ENCODE measurements around the gene PIK3C2A.
A peak's percentile ranks its signal among the peaks of the same experiment; 100 is the strongest.

PIK3C2A gene

DNA sequence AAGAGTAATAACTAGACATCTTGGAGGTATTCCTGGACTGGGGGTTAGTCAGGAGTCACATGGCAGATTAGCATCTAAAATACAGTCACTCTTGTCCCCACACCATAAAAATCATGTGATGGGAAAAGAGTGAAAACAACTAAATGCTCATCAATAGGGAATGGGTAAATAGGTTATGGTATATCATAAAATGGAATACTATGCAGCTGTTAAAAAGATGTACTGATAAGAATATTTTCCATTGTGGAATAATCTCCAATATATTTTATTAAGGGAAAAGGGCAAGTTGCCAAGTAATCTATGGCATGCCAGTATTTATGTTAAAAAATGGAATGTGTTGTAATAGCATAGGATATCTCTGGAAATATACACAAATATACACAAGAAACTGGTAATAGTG, 6.6 kb upstream of the PIK3C2A start:
- DNase-seq, result no peak

DNA sequence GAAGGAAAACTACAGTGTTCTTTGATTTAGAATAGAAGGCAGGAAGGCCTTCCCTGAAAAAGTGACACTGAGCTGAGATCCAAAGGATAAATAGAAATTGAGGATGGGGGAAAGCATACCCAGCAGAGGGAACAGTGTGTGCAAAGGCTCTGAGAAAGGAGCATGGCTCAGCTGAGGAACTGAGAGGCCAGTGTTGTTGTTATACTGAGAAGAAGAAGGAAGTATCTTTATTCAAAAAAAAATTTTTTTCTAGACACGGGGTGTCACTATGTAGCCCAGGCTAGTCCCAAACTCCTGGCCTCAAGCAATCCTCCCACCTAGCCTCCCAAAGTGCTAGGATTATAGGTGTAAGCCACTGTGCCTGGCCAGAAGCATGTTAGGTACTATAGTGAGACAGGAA, 3.5 kb upstream of the PIK3C2A start:
- DNase-seq, result no peak

DNA sequence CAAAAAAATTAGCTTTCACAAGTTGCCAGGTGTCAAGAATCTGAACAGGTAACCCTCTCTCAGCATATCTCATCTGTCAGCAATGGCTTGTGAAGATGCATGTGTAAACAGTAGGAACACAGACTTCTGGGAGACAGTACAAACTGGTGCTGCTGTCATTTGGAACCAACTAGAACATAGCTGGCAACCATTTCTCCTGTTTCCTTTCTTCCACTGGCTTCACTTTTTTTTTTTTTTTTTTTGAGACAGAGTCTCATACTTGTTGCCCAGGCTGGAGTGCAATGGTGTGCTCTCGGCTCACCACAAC, 2.1 kb upstream of the PIK3C2A start:
- no peak for DNase-seq

DNA sequence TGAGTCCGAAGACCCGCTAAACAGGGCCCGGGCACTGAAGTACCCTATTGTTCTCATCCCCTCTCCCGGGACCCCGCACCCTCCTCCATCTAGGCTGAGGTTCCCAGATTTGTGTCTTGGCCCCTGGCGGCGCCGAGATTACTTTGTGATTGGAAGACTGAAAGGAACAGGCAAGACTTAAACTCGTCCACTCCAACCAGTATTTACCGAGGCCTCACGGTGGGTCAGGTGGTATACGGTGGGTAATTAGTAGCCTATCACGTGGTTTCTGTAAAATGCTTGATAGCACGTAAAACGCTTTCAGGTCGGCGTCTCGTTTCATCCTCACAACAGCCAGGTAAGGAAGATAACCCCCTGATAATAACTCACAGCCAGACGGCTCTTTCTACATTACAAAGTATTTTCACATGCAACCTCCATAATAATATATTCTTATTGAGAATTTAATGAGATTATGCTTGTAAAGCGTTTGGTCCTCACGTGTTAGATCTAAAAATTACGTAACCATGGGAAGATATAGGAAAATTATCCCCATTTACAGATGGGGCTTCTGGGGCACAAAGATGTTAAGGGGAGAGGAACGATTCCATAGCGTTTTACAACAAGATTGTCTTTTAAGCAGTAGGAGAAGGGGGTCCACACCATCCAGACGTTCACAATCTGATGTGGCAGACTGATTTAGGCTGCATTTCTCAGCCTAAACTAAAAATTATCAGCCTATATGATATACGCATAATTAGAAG, 642 bp upstream of the PIK3C2A start:
- peak; percentile 41 for DNase-seq

DNA sequence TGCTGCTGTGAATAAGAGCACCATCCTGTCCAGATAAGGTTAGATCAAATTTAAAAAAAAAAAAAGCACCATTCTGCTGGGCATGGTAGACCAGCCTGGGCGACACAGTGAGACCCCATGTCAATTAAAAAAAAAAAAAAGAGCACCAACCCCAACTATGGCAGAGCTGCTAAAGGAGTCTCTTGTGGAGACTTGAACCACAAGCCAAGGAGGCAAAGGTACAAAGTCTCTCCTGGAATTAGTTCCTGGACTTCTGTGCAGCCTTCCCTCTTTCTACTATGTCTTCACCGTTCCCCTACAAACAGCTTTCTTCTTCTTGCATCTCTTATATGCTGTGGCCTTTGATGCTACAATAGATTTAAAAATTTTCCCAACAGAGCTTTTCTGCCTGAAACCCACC, 1.3 kb downstream of the PIK3C2A start:
- no peak for DNase-seq

DNA sequence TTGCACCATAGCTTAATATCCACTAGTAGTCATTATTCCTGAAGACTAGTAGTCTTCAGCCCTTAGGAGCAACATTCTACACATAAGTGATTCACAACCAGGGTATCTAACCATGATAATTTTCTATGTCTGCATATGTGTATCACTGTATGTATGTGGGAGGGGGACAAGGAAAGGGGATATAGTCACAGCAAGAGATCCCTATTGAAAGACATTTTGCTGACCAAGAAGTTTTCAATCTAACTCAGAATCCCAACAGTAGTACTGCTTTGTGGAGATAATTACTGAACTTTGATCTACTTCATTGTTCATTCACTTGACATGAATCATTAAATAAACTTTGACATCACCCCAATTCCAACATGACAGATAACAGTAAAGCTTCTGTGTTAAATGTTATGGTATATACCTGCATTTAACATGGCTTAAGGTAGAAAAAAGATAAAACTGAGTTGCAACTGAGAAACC, 10.3 kb downstream of the PIK3C2A start:
- no peak for DNase-seq

DNA sequence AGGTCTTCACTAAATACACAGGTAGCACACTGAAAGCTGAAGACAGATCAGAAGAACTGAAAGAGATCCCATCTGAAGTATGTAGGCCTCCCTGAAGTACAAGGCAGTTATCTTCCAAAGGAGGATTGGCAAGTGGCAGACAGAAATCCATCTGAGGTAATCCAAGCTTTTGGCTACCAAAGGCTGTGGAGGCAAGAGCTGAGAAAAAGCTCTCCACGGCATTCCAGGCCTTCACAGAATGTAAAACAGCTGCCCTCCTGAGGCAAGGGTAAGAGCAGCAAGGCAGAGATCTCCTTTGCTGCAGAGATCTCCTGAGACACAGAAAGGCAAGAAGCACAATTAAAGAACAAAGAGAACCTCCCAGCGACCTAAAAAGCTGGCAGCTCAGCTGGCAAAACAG, 19.1 kb downstream of the PIK3C2A start:
- no peak for DNase-seq

DNA sequence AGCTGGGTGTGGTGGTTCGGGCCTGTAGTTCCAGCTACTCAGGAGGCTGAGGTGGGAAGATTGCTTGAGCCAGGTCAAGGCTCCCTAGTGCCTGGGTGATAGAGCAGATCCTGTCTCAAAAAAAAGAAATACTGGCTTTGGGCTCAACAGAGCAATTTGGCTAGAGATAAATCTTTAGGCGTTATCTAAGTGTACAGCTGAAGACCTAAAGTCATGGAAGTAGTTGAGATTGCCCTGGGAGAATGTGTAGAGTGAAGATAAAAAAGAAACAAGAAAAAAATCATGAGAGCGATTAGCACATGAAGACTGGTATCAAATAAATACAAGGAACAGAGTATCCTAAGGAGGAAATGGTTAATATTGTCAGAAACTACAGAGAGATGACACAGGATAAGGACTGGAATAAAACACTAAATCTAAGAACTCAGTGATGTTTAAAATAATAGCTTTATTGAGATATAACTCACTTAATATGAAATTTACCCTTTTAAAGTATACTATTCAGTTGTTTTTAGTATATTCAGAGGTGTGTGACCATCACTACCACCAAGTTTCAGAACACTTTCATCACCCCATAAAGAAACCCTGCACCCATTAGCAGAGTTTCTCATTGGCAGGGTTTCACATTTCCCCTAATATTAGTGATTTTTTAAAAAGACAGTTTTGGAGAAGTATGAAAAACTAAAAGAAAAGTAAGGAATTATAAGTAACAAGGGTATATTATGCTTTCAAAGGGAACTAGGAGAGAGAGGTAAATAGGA, 20.7 kb downstream of the PIK3C2A start:
- DNase-seq, result no peak

DNA sequence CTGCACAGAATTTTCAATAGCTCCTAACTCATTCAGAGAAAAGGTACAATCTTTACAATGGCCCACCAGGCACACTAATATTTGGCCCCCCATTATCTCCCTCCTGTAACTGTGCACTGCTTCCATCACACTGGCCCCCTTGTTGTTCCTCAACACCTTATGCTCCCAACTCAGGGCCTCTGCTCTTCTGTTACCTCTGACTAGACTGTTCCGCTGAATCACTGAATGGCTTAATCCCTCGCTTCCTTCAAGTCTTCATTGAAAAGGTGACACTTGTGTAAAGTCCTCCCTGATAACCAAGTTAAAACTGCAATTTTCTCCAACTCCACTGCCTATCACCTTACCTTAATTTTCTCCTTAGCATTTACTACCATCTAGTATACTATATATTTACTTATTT, 21.8 kb downstream of the PIK3C2A start:
- no peak for DNase-seq

DNA sequence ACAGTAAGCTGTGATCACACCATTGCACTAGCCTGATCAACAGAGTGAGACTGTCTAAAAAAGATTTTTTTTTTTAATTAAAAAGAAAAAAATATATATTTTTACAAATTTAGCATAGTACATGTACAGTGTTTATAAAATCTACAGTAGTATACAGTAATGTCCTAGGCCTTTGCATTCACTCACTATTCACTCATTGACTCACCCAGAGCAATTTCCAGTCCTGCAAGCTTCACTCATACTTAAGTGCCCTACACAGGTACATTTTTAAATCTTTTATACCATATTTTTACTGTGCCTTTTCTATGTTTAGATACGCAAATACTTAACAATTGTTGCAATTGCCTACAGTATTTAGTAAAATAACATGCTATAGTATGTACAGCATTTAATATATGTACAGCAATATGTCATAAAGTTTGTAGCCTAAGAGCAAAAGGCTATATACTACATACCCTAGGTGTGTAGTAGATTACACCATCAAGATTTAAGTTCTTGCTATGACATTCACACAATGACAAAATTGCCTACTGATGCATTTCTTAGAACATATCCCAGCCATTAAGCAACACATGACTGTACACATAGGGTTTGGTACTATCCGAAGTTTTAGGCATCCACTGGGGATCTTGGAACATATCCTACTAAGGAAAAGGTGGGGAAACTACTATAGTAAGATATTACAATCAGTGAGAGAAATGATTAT, 22.8 kb downstream of the PIK3C2A start:
- no peak for DNase-seq

DNA sequence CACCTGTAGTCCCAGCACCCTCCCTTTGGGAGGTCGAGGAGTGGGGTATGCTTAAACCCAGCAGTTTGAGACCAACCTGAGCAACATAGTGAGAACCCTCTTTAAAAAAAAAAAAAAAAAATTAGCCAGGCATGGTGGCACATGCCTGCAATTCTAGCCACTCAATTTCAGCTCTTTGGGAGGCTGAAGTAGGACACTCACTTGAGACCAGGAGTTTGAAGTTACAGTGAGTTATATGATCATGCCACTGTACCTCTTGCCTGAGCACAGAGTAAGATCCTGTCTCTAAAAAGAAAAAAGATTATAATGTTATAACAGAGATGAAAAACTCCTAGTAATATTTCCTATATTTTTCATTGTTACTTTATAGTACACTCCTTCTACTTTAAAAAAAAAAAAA, 23.9 kb downstream of the PIK3C2A start:
- DNase-seq, result no peak

DNA sequence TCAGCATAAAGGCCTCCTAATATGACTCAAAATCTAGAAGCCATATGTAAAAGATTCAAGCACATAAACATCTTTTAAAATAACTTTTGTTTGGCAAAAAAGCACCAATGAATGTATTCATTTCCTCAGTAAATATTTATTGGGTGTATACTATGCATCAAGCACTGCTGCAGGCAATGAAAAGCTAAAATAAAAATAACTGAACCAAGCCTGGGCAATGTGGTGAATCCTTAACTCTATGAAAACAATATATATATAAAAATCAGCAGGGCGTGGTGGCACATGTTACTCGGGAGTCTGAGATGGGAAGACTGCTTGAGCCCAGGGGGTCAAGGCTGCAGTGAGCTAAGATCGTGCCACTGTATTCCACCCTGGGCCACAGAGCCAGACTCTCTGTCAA, 27.8 kb downstream of the PIK3C2A start:
- DNase-seq, result no peak

DNA sequence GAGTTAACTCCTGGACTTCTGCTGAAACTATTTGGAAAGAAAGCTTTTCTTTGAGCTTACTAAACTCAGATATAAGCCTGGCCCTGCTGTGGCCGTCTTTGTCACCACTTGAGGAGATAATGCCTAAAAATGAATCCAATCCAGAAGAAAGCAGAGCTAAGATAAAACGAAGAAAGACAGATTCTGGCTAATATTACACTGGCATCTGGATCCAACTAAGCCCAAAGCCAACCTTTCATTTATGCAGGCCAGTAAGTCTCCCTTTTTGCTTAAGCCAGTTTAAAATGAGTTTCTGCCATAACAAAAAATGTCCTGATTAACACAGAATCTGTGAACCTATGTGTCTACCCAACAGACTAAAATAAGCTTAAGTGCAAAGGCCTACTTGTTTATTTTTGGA, 34.5 kb downstream of the PIK3C2A start:
- no peak for DNase-seq

DNA sequence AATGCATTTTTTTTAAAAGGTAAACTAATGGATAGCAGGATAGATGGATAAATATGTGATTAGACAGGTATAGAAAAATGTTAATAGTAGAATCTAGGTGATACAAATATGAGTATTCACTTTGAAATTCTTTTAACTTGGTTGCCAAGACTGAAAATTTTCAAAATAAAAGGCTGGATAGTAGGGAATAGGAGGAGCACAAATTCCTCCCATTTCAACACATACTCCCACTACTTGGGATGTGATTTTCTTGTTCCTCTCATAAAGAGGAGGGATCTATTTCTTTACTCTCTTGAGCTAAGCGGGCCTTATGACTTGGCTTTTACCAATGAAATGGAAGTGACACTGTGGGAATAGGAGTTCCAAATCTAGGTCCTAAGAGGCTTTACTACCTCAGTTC, 35.9 kb downstream of the PIK3C2A start:
- no peak for DNase-seq

DNA sequence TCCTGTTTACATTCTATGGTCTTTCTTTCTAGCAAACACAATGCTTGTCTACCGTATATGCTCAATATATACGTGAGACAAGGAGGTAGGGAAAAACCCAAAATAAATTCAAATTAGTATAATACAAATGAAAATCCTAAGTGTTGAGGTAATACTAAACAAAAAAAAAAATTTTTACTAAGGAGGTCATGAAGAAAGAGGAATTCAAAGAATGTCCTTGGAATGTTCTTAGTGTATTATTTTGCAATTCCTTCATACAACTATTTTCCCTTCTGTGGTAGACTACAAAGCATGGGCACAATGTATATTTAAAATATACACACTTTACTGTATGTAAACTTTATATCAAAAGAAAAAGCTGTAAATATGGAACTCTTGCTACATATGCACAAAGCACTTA, 36.4 kb downstream of the PIK3C2A start:
- DNase-seq, result no peak

DNA sequence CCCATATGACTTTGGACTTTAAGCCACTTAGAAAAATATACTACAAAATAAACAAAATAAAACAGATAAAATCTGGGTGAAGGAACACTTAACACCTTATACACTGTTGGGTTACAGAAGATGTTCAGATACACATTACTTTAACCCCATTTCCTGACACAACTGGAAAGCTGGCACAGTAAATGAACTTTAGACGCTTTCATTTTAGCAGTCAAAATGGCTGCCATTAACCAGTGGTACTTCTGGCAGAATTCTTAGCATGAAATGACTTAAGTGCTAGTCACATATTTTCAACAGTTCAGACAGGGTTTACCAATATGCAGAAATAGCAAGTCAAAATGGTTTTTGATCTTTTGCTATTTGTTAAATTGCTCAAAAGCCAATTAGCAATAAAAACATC, 37.9 kb downstream of the PIK3C2A start:
- no peak for DNase-seq

DNA sequence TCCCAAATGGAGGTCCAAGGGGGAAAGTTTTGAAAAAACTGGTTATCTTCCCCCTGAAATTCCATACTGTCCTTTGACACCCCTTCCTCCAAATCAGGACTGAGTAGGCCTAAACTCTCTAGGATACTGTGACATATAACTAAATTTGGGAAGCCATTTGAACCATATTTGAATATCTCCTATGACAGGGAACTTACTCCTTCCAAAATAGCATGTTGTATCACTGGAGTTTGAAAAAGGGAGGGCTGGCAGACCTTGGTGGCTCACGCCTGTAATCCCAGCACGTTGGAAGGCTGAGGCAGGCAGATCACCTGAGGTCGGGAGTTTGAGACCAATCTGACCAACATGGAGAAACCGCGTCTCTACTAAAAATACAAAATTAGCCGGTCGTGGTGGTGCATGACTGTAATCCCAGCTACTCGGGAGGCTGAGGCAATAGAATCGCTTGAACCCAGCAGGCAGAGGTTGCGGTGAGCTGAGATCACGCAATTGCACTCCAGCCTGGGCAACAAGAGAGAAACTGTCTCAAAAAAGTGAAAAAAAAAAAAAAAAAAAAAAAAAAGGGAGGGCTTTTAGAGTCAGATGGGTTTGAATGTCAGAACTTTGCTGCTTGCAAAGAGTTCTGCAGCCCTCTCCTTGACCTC, 42.4 kb downstream of the PIK3C2A start:
- no peak for DNase-seq

DNA sequence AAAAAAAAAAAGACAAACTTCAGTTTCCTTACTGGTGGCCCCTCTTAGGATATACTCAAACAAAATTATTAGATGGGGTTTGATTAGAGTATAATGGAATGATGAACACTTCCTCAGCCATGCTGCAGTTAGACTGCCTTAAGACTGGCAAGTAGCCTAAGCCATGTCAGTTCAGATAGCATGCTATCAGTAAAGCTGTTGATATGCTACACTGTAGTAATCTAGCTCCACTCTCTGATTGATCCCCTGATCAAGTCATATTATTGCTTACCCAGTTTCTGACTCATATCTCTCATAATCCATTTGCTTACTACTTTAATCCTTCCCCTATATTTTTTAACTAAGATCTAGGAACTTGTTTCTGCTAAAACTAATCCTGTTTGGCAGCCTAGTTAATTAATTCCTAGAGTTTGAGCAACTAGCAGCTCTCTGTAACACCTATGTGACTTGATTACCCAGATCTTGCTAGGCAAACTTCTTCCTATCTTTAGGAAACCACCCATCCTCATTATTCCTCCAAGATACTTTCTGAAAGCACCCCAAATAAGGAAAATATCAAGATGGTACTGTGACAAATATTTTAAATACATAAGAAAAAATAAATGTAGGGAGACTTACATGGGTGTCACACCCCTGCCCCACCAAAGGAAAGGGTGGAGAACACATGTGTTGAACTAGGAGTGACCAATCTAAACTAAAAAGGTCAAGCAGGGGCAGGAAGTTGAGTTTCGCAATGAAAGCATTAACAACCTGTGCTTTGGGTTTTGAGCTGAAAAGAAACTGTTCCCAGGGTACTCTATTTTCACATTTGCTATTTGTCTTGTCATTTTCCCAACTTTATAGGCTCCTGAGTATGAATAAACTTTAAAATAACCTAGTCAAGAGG, 43.2 kb downstream of the PIK3C2A start:
- no peak for DNase-seq

DNA sequence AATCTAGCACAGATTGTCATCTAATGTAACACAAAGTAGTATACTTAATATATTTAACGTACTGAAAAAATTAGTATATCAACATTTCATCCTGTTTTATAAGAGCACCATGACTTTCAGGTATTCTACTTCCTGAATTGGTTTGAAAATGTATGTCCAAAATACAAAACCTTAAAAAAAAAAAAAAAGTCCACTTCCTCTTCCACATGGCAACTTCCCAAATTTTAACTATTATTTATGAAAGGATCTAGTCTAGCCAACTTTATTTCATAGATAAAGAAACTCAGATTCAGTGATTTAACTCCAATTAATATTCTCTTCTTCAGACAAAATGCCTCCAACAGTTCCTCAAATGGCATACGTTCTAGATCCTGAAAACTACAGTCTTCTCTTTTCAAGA, 44.0 kb downstream of the PIK3C2A start:
- no peak for DNase-seq

DNA sequence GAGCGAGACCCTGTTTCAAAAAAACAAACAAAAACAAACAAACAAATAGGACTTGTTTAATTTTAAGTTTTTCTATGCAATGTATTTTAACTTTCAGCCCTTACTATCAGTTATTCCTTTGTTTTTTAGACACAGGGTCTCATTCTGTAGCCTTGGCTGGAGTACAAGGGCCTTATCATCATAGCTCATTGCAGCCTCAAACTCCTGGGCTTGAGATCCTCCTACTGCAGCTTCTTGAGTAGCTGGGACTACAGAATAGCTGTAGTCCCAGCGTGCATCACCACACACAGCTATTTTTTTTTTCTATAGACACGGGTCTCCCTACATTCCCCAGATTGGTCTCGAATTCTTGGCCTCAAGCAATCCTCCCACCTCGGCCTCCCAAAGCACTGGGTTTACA, 44.5 kb downstream of the PIK3C2A start:
- no peak for DNase-seq

DNA sequence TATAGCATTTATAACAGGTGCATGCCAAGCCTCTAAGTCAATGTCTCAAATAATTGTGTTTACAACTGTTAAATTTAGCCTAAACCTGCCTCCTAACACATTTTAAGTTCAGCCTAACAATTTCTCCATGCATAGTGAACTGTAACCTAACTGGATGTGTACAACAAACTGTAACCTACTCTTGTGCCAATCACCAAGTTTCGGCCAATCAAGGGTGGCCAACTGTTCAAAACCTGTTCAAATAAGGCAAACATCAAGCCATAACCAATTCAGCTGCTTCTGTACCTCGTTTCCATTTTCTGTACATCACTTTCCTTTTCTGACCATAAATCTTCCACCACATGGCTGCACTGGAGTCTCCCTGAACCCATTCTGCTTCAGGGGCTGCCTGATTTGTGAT, 45.4 kb downstream of the PIK3C2A start:
- DNase-seq, result no peak

DNA sequence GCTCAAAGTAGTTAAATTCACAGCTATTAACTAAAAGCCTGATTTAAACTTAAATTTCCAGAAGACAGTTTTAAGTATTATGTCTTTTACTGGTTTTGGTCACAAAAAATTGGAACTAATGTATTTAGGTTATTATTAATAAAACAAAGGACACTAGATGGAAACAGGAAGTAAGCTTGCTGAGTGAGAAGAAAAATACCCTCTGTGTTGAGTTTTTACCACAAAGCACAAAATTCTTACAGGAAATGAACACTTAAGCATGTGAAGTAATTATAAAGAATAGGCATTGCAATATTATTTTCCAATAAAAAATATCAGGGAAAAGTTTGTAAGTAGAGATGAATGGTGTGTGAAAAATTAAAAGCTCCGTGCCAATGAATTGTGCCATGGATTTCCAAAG, 46.3 kb downstream of the PIK3C2A start:
- DNase-seq, result no peak

DNA sequence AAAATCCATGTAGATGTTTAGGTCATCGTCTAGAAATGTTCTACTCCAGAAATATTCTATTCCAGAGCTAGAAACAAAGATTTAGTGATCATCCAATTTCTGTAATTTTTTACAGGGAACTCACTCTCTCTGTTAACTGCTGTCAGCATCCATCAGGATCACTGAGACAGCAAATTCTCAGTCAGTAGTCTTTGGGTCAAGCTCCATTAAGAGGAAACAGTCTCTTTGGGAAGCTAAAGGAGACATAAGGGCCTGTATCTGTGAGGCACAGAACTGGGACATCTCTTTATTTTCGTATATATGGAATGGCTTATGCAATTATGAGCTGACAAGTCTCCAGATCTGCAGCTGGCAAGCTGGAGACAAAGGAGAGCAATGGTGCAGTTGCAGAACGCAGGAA, 48.3 kb downstream of the PIK3C2A start:
- no peak for DNase-seq

Data from CD4-positive, alpha-beta T cell treated with Interleukin-6 for 4 hours (primary cell).